Measurements from ENCODE around the gene C10orf90. TPM values are rescaled to one million over a fixed set of nuclear protein-coding genes. Genes with fewer than 3 reads are reported as not detected.

The C10orf90 gene
- total RNA-seq, 4 donors from 2014 or later, result 2.7 to 5.8 (median 4.0) TPM

- no peak for DNase-seq (ENCODE audit: low spot score in 2 of 2)
- no peak overlapping the region for H3K4me3 ChIP-seq (ENCODE audit: low read depth, poor library complexity, severe bottlenecking)
- intact Hi-C loops (cut with DNase I; ENCODE audit: low total_unique reads), result no loop called here
- 78 to 83% methylated on average over 2 of the region's 2 CpGs for WGBS, 2 donors
- no peak for TF ChIP-seq POLR2A (IDR thresholded peaks at IDR 0.05)
- TF ChIP-seq, protein P1, sequence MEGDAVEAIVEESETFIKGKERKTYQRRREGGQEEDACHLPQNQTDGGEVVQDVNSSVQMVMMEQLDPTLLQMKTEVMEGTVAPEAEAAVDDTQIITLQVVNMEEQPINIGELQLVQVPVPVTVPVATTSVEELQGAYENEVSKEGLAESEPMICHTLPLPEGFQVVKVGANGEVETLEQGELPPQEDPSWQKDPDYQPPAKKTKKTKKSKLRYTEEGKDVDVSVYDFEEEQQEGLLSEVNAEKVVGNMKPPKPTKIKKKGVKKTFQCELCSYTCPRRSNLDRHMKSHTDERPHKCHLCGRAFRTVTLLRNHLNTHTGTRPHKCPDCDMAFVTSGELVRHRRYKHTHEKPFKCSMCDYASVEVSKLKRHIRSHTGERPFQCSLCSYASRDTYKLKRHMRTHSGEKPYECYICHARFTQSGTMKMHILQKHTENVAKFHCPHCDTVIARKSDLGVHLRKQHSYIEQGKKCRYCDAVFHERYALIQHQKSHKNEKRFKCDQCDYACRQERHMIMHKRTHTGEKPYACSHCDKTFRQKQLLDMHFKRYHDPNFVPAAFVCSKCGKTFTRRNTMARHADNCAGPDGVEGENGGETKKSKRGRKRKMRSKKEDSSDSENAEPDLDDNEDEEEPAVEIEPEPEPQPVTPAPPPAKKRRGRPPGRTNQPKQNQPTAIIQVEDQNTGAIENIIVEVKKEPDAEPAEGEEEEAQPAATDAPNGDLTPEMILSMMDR (IDR thresholded peaks at IDR 0.05), result no peak
Observed at GRCh38 chr10:126376956-126377355, 293.5 kb downstream of the C10orf90 start.

GRCh38 chr10:126375926-126376554 lies 294.5 kb downstream of the C10orf90 start:
- intact Hi-C loops (cut with DNase I; ENCODE audit: low total_unique reads), result no loop called here
- DNase-seq (ENCODE audit: low spot score in 2 of 2), result no peak
- 86 to 94% methylated on average over 1 of the region's 1 CpG for WGBS, 2 donors
- no peak overlapping the region for H3K4me3 ChIP-seq (ENCODE audit: low read depth, poor library complexity, severe bottlenecking)
- no peak for TF ChIP-seq POLR2A (IDR thresholded peaks at IDR 0.05)
- TF ChIP-seq, protein P1 (IDR thresholded peaks at IDR 0.05), result no peak

- intact Hi-C loops (cut with DNase I; ENCODE audit: low total_unique reads), result no loop called here
- TF ChIP-seq, protein P1 (IDR thresholded peaks at IDR 0.05), result no peak
- no peak for TF ChIP-seq POLR2A (IDR thresholded peaks at IDR 0.05)
- DNase-seq (ENCODE audit: low spot score in 2 of 2), result no peak
- H3K4me3 ChIP-seq (ENCODE audit: low read depth, poor library complexity, severe bottlenecking), result no peak overlapping the region
Observed at GRCh38 chr10:126375299-126375698, 295.2 kb downstream of the C10orf90 start.

Other genes starting within 250 kb of the C10orf90 start
- 100 to 1,000 TPM in 1 of 4 donors, 10 to 100 TPM in 3; 76.6 to 108 (median 83.4) TPM for gene DOCK1, start 234.7 kb upstream of the C10orf90 start, total RNA-seq